Liver (tissue), 9 donors: Measurements from ENCODE around the gene GCNT4. TPM values are rescaled to one million over a fixed set of nuclear protein-coding genes. Genes with fewer than 3 reads are reported as not detected.

Source experiments
- DNase-seq: peaks from one replicate; pipeline ENCODE4 v3.0.0-alpha.2; 2017; ENCODE audit warnings: low spot score
- H3K27ac ChIP-seq, 2 donors: one replicate each; pipeline ENCODE4 v1.7.0; 2013; ENCODE audit warnings: inconsistent platforms in 2 of 2, low read length in 2 of 2, control low read depth in 1 of 2, low read depth in 1 of 2, mild to moderate bottlenecking in 1 of 2
- H3K27me3 ChIP-seq, 4 donors: one replicate each; pipeline versions ENCODE4 v1.6.1 to v1.7.0; 2013; ENCODE audit warnings: low read length in 3 of 4, inconsistent platforms in 1 of 4, mild to moderate bottlenecking in 1 of 4, moderate library complexity in 1 of 4; ENCODE audit not compliant: control insufficient read depth in 4 of 4, insufficient read depth in 4 of 4
- H3K36me3 ChIP-seq, 4 donors: one replicate each; pipeline versions ENCODE4 v1.6.1 to v1.7.0; 2013; ENCODE audit warnings: low read length in 3 of 4, mild to moderate bottlenecking in 3 of 4, low read depth in 1 of 4, moderate library complexity in 1 of 4; ENCODE audit not compliant: control insufficient read depth in 4 of 4, insufficient read depth in 3 of 4
- H3K4me1 ChIP-seq, 4 donors: one replicate each; pipeline versions ENCODE4 v1.6.1 to v1.7.0; 2013; ENCODE audit warnings: low read length in 3 of 4, mild to moderate bottlenecking in 3 of 4, moderate library complexity in 1 of 4; ENCODE audit not compliant: control insufficient read depth in 4 of 4, insufficient read depth in 4 of 4
- H3K4me3 ChIP-seq, 3 donors: one replicate each; pipeline versions ENCODE4 v1.6.1 to v1.7.0; 2013; ENCODE audit warnings: low read length in 3 of 3, control low read depth in 1 of 3, low read depth in 1 of 3, mild to moderate bottlenecking in 1 of 3
- H3K9ac ChIP-seq, 2 donors: one replicate each; pipeline ENCODE4 v1.7.0; 2013; ENCODE audit warnings: low read length in 2 of 2, mild to moderate bottlenecking in 2 of 2, moderate library complexity in 2 of 2, control low read depth in 1 of 2, low read depth in 1 of 2
- H3K9me3 ChIP-seq, 4 donors: one replicate each; pipeline versions ENCODE4 v1.6.1 to v1.7.0; 2013; ENCODE audit warnings: low read length in 3 of 4; ENCODE audit not compliant: control insufficient read depth in 4 of 4
- EGR1 ChIP-seq, 2 donors: IDR thresholded peaks; 2 replicates each; pipeline ENCODE4 v1.6.1; 2016 to 2018; ENCODE audit warnings: antibody characterized with exemption in 2 of 2, low read depth in 2 of 2
- FOXA1 ChIP-seq: IDR thresholded peaks from 2 replicates; pipeline ENCODE4 v1.6.1; 2016; ENCODE audit warnings: antibody characterized with exemption
- FOXA2 ChIP-seq: IDR thresholded peaks from 2 replicates; pipeline ENCODE4 v1.6.1; 2016; ENCODE audit warnings: antibody characterized with exemption
- HNF4A ChIP-seq, 2 donors: conservative IDR thresholded peaks; 2 replicates each; pipeline ENCODE4 v1.6.1; 2016; ENCODE audit warnings: antibody characterized with exemption in 2 of 2, mild to moderate bottlenecking in 2 of 2
- JUND ChIP-seq, 2 donors: IDR thresholded peaks; 2 replicates each; pipeline ENCODE4 v1.6.1; 2016; ENCODE audit warnings: antibody characterized with exemption in 2 of 2
- MAX ChIP-seq: IDR thresholded peaks from 2 replicates; pipeline ENCODE4 v1.6.1; 2016; ENCODE audit warnings: antibody characterized with exemption
- RXRA ChIP-seq, 2 donors: IDR thresholded peaks; 2 replicates each; pipeline ENCODE4 v1.6.1; 2017 to 2018; ENCODE audit warnings: antibody characterized with exemption in 2 of 2, mild to moderate bottlenecking in 1 of 2
- SP1 ChIP-seq: IDR thresholded peaks from 2 replicates; pipeline ENCODE4 v1.6.1; 2018; ENCODE audit warnings: antibody characterized with exemption, mild to moderate bottlenecking
- TAF1 ChIP-seq: conservative IDR thresholded peaks from 2 replicates; pipeline ENCODE4 v1.6.1; 2016; ENCODE audit warnings: antibody characterized with exemption, mild to moderate bottlenecking
- YY1 ChIP-seq: IDR thresholded peaks from 2 replicates; pipeline ENCODE4 v1.6.1; 2016; ENCODE audit warnings: antibody characterized with exemption, mild to moderate bottlenecking
- WGBS: extraction: QIAGEN DNeasy Blood & Tissue Kit; methylation state at CpG from one replicate; pipeline ENCODE4 v1.1.7; 2013; 5-methylcytosine and 5-hydroxymethylcytosine counted together
- polyA plus RNA-seq, 2 donors: library from polyadenylated mRNA; stranded (reverse) in 1 of 2; unstranded in 1 of 2; fragments of 200-250 nt in 1 of 2; fragments of >200 nt in 1 of 2; fragmentation: Nextera tagmentation in 1 of 2; extraction: Ambion mirVana in 1 of 2; gene quantifications; one replicate each; pipeline versions ENCODE4 v1.2.1 to v1.2.3, GENCODE V29; 2013 to 2015
- total RNA-seq, 2 donors: library from RNA; depleted of rRNA; stranded (reverse); fragments of >200 nt; gene quantifications; one replicate each; pipeline ENCODE4 v1.2.3, GENCODE V29; 2014
- TF ChIP-seq, protein P1 (sequence below): IDR thresholded peaks from 2 replicates; pipeline ENCODE4 v1.6.1; 2016; ENCODE audit warnings: antibody characterized with exemption
- TF ChIP-seq, protein P2 (sequence below): fragments of 150-350 bp; IDR thresholded peaks from 2 replicates; pipeline ENCODE4 v1.5.1; 2017; ENCODE audit warnings: improper control_type of control experiment, low read depth, low read length; ENCODE audit not compliant: missing input control
- TF ChIP-seq, protein P3 (sequence below): IDR thresholded peaks from 2 replicates; pipeline ENCODE4 v1.6.1; 2016; ENCODE audit warnings: antibody characterized with exemption
- TF ChIP-seq, protein P4 (sequence below): IDR thresholded peaks from 2 replicates; pipeline ENCODE4 v1.6.1; 2016; ENCODE audit warnings: antibody characterized with exemption, mild to moderate bottlenecking
- donor health status: healthy.
- donor health status: healthy.
- donor health status: healthy.
- donor health status: healthy.
- donor health status: healthy.

GCNT4 gene
- total and polyA plus RNA-seq, 4 donors: 0.25 to 1.3 (median 0.39) TPM

- TF ChIP-seq, protein P1, sequence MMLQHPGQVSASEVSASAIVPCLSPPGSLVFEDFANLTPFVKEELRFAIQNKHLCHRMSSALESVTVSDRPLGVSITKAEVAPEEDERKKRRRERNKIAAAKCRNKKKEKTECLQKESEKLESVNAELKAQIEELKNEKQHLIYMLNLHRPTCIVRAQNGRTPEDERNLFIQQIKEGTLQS: no peak
- TF ChIP-seq JUND (IDR thresholded peaks at IDR 0.05) (no peak), RXRA (IDR thresholded peaks at IDR 0.05) (no peak)
These were observed 39.2 kb upstream of the GCNT4 start (continued) for GRCh38 chr5:75091597-75091996.

- no peaks in the 10 kb centered on the region for H3K9me3 ChIP-seq
- H3K36me3 ChIP-seq: no peaks in the 10 kb centered on the region
- WGBS: 84% methylated on average over 1 of the region's 1 CpG
- H3K4me1 ChIP-seq: no peaks in the 10 kb centered on the region
- DNase-seq: no peak
- TF ChIP-seq SP1 (no peak), HNF4A (conservative IDR thresholded peaks at IDR 0.05) (no peak), YY1 (no peak)
- no peak overlapping the region for H3K4me3 ChIP-seq
- H3K27ac ChIP-seq: no peak overlapping the region
- H3K9ac ChIP-seq: no peak overlapping the region
- no peaks in the 10 kb centered on the region for H3K27me3 ChIP-seq
These were observed 37.3 kb upstream of the GCNT4 start for GRCh38 chr5:75089662-75090061.

- Histone ChIP-seq H3K9ac (no peak overlapping the region), H3K4me3 (no peak overlapping the region), H3K27me3 (no peaks in the 10 kb centered on the region), H3K9me3 (no peaks in the 10 kb centered on the region), H3K27ac (no peak overlapping the region), H3K4me1 (no peaks in the 10 kb centered on the region), H3K36me3 (no peaks in the 10 kb centered on the region)
- no peak for DNase-seq
- TF ChIP-seq FOXA2: no peak
- 89% methylated on average over 1 of the region's 1 CpG for WGBS
These were observed 36.8 kb upstream of the GCNT4 start for GRCh38 chr5:75089137-75089536.

- H3K9me3 ChIP-seq: no peaks in the 10 kb centered on the region
- H3K4me3 ChIP-seq: no peak overlapping the region
- no peaks in the 10 kb centered on the region for H3K36me3 ChIP-seq
- WGBS: 96% methylated on average over 3 of the region's 3 CpGs
- TF ChIP-seq, protein P2, sequence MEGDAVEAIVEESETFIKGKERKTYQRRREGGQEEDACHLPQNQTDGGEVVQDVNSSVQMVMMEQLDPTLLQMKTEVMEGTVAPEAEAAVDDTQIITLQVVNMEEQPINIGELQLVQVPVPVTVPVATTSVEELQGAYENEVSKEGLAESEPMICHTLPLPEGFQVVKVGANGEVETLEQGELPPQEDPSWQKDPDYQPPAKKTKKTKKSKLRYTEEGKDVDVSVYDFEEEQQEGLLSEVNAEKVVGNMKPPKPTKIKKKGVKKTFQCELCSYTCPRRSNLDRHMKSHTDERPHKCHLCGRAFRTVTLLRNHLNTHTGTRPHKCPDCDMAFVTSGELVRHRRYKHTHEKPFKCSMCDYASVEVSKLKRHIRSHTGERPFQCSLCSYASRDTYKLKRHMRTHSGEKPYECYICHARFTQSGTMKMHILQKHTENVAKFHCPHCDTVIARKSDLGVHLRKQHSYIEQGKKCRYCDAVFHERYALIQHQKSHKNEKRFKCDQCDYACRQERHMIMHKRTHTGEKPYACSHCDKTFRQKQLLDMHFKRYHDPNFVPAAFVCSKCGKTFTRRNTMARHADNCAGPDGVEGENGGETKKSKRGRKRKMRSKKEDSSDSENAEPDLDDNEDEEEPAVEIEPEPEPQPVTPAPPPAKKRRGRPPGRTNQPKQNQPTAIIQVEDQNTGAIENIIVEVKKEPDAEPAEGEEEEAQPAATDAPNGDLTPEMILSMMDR: no peak
- TF ChIP-seq SP1: no peak
- no peak for TF ChIP-seq FOXA2
- no peak for TF ChIP-seq HNF4A (conservative IDR thresholded peaks at IDR 0.05)
- no peak for TF ChIP-seq EGR1 (IDR thresholded peaks at IDR 0.05; ENCODE audit: low read depth in 2 of 2)
- TF ChIP-seq, protein P3, sequence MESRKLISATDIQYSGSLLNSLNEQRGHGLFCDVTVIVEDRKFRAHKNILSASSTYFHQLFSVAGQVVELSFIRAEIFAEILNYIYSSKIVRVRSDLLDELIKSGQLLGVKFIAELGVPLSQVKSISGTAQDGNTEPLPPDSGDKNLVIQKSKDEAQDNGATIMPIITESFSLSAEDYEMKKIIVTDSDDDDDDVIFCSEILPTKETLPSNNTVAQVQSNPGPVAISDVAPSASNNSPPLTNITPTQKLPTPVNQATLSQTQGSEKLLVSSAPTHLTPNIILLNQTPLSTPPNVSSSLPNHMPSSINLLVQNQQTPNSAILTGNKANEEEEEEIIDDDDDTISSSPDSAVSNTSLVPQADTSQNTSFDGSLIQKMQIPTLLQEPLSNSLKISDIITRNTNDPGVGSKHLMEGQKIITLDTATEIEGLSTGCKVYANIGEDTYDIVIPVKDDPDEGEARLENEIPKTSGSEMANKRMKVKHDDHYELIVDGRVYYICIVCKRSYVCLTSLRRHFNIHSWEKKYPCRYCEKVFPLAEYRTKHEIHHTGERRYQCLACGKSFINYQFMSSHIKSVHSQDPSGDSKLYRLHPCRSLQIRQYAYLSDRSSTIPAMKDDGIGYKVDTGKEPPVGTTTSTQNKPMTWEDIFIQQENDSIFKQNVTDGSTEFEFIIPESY: no peak
- TF ChIP-seq FOXA1: no peak
- TF ChIP-seq JUND (IDR thresholded peaks at IDR 0.05): no peak
- TF ChIP-seq RXRA (IDR thresholded peaks at IDR 0.05): no peak
- TF ChIP-seq MAX: no peak
- TF ChIP-seq TAF1: no peak
- TF ChIP-seq, protein P4, sequence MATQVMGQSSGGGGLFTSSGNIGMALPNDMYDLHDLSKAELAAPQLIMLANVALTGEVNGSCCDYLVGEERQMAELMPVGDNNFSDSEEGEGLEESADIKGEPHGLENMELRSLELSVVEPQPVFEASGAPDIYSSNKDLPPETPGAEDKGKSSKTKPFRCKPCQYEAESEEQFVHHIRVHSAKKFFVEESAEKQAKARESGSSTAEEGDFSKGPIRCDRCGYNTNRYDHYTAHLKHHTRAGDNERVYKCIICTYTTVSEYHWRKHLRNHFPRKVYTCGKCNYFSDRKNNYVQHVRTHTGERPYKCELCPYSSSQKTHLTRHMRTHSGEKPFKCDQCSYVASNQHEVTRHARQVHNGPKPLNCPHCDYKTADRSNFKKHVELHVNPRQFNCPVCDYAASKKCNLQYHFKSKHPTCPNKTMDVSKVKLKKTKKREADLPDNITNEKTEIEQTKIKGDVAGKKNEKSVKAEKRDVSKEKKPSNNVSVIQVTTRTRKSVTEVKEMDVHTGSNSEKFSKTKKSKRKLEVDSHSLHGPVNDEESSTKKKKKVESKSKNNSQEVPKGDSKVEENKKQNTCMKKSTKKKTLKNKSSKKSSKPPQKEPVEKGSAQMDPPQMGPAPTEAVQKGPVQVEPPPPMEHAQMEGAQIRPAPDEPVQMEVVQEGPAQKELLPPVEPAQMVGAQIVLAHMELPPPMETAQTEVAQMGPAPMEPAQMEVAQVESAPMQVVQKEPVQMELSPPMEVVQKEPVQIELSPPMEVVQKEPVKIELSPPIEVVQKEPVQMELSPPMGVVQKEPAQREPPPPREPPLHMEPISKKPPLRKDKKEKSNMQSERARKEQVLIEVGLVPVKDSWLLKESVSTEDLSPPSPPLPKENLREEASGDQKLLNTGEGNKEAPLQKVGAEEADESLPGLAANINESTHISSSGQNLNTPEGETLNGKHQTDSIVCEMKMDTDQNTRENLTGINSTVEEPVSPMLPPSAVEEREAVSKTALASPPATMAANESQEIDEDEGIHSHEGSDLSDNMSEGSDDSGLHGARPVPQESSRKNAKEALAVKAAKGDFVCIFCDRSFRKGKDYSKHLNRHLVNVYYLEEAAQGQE: no peak
- no peak for TF ChIP-seq YY1
- H3K27ac ChIP-seq: no peak overlapping the region
- H3K27me3 ChIP-seq: no peaks in the 10 kb centered on the region
- DNase-seq: no peak
- H3K4me1 ChIP-seq: no peaks in the 10 kb centered on the region
- H3K9ac ChIP-seq: no peak overlapping the region
These were observed 36.3 kb upstream of the GCNT4 start for GRCh38 chr5:75088648-75089047.
